HG02571 (cell line): ENCODE data around the gene SMIM17.

ENCODE experiments used
- ATAC-seq: cut with Tn5 transposase; IDR thresholded peaks from one replicate; pipeline ENCODE4 v1.9.1; 2021; ENCODE audit warnings: mild to moderate bottlenecking, moderate library complexity; ENCODE audit not compliant: unreplicated experiment

Gene SMIM17

DNA sequence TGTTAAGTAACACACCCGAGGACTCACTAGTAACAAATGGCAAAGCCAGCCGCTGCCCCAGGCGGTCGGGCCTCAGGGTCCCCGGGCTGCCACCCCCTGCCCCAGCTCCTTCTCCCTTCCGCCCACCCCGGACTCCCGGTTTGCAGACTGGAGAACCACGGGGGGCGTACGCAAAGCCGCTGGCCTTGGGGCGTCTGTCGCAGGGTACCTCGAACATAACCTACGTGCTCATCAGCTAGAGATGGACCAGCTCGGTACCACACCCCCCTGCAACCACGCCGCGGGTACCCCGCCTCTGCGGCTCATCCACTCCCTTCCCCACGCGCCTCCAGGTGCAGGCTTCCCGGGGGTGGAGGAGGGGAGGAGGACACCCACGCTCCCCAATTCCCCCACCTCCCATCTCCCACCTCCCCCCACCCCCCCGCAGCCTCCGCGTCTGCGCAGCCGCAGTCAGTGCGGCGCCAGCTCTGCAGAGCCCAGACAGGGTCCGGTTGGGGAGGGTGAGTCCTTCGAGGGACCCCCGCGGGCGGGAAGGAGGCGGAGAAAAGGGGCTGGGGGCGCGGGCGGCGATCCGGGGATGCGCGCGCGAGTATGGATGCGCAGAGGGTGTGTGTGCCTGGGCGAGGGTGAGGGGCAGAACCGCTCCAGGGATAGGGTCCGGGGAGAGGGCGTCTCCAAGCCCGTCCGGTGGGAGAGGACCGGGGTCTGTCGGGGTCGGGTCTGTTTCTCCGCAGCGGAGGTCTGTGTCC lies at the start of gene SMIM17:
TSS of gene SMIM17 (plus strand) at position 449 of the 749 bp plus-strand sequence. CDS start 2,509 bp downstream, outside the sequence.
- no peak for ATAC-seq

DNA sequence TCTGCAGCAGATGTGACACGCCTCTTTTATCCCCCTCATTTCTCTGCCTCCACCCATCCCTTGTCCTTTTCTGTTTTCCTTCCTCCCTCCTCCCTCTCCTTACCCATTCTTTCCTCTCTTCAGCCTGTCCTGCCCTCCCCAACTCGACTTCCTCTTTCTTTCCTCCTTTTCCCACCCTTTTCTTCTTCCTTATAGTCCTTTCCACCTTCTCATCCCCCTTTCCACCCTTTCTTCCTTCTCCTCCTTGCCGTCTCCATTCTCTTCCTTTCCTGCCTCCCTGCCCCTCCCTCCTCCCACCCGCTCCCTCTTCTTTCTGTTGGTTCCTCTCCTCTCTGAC lies 48.5 kb upstream of the SMIM17 start:
- no peak for ATAC-seq

GRCh38 chr19:56594783-56595547 lies 48.0 kb upstream of the SMIM17 start, which contains the start of gene ZNF71:
ZNF71 (plus strand) TSS chr19:56595302; CDS start chr19:56601559, 6,257 bp downstream.
- ATAC-seq: peak; percentile 83

DNA sequence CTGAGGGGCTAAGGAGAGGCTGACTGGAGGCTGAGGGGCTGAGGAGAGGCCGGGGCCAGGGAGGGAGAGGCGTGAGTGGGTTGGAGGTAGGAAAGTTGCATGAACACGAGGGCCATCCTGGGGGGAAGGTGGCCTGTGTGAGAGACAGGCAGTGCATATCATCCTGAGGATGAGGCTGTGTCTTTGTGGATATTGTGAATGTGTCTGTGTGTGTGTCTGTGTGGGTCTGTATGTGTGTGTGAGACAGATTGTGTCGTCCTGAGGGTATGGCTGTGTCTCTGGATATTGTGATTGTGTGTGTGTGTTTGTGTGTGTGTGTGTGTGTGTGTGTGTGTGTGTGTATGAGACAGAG lies 47.4 kb upstream of the SMIM17 start:
- no peak for ATAC-seq

- no peak for ATAC-seq
Observed at GRCh38 chr19:56596676-56597075, 46.3 kb upstream of the SMIM17 start.

- no peak for ATAC-seq
Observed at GRCh38 chr19:56597696-56598095, 45.3 kb upstream of the SMIM17 start.

DNA sequence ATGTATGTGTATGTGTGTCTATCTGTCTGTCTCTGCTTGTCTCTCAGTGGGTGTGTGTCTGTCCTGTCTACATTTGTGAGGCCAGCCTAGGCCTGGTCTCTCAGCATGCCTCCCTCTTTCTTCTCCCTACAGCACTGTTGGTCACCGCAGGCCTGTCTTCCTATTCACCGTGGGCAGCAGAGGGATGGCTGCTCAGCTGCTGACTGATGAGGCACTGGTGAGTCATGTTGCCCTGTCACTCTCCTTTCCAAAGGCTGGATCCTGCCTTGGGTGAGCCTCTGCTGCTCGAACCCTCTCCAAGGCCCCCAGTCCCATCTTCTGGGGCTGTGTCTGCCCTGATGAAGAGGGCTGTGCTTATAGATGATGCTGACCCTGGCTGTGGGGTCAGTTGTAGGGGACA lies 41.6 kb upstream of the SMIM17 start:
- ATAC-seq: no peak

GRCh38 chr19:56603829-56604228 lies 39.1 kb upstream of the SMIM17 start:
- no peak for ATAC-seq

- no peak for ATAC-seq
Observed at GRCh38 chr19:56608274-56608964, 34.5 kb upstream of the SMIM17 start.

DNA sequence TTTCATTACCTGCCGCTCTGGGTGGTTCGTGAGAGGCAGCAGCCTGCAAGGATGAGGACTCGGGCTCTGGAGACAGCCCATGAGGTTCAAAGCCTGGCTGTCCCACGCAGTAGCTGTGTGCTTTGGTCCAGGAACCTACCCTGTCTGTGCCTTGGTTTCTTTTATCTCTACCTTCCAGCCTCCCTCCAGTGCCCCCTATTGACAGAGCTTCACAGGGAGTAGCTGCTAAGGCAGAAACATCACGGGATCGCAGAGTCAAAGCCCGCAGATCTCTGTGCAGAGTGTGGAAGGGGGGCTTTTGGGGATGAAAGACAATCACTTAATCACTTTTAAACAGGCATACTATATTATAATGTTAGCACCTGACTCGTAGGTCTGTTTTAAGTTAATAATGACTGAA lies 31.7 kb upstream of the SMIM17 start:
- ATAC-seq: no peak

GRCh38 chr19:56612737-56613136 lies 30.2 kb upstream of the SMIM17 start:
- ATAC-seq: no peak

DNA sequence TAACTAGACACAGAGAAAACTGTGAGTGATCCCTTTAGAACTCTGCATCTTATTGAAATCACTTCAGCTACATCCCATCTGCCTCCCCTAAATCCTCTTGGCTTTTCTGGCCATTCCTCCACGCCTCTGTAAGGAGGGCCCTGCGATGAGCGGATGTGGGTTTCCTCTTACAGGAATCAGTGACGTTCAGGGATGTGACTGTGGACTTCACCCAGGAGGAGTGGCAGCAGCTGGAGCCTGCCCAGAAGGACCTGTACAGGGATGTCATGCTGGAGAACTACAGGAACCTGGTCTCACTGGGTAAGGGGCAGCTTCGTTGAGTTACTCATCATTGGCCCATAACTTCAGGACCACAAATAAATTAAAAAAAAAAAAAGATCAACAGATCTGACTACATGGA lies 29.3 kb upstream of the SMIM17 start:
- no peak for ATAC-seq

- no peak for ATAC-seq
Observed at GRCh38 chr19:56617531-56617930, 25.4 kb upstream of the SMIM17 start.

DNA sequence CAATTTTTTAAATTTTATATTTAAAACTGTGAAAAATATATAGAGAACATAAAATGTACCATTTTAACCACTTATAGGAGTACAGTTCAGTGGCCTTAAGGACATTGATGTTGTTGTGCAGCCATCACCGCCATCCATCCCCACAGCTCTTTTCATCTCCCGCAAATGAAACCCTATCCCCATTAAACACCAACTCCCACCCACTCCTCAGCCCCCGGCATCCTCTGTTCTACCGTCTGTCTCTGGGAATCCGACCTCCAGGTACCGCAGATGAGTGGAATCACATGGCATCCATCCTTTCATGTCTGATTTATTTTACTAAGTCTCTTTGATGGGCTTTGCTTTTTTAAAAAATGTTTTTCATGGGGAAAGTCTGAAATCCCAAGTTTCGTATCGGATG lies 23.8 kb upstream of the SMIM17 start:
- no peak for ATAC-seq

- ATAC-seq: no peak
Observed at GRCh38 chr19:56622374-56622773, 20.6 kb upstream of the SMIM17 start.

- no peak for ATAC-seq
Observed at GRCh38 chr19:56623006-56623405, 20.0 kb upstream of the SMIM17 start.

GRCh38 chr19:56625708-56626107 lies 17.3 kb upstream of the SMIM17 start:
- ATAC-seq: no peak

- ATAC-seq: no peak
Observed at GRCh38 chr19:56633021-56633420, 9.9 kb upstream of the SMIM17 start.

GRCh38 chr19:56637976-56638555 lies 4.9 kb upstream of the SMIM17 start:
- no peak for ATAC-seq

DNA sequence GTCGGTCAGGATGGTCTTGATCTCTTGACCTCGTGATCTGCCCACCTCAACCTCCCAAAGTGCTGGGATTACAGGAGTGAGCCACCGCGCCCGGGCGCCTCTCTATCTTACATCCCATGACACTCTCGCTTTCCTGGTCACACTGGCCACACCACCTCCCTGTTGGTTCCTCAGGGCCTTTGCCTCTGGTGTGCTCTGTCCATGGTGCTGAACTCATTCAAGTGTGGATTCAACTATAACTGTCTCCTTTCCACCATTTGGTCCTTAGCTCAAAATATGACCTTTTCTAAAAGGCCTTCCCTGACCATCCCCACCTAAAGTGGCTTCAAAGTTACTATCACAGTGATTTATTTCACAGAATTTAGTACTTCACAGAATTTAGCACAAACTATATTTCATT lies 3.7 kb upstream of the SMIM17 start:
- no peak for ATAC-seq

GRCh38 chr19:56643460-56643955 lies 549 bp downstream of the SMIM17 start:
- ATAC-seq: no peak
